Stimulated activated CD8-positive, alpha-beta memory T cell treated with anti-CD3 and anti-CD28 coated beads, Interleukin-7, amount 100 ng/mL, for 48 hours (primary cell): Measurements from ENCODE around the gene CELF2.

Experiments
- DNase-seq, 2 donors: peaks; one replicate each; pipeline ENCODE4 v3.0.0-alpha.2; 2020; ENCODE audit warnings: low read depth in 1 of 2; ENCODE audit errors: extremely low read depth in 1 of 2

The CELF2 gene

DNA sequence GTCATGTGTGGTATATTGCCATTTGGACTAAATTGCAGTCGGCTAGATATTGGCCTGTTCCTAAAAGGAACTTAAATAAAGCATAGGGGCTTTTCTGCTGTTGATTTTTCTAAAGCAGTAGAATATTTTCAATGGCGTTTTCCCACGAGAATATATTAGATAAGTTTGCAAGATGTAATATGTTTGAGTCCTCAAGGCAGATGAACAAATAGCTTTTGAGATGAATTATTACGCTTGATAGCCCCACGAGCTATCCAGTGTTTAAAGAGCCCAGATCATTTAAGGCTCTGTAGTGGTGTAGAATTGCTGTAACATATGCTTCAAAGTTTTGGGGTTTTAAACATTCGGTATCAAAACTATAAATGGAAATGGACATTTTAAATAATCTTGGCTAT is 2.9 kb downstream of the CELF2 start:
- DNase-seq, result no peak

DNA sequence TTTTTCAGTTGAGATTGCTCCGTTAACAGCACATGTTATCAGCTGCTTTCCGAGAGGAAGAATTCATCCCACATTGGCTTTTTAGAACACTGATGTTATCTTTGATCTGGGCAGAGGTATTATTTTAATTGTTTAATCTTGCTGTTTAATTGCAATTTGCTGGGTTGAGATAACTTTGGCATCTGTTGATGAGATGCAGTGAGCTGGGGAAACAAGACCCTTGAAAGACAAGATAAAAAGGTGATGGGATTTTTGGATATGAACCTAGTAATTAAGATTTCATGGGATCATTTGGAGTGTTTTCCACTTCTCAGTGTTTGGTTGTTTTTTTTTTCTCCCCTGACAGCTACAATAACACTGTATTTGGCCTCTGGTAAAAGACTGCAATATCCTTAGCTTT is 4.5 kb downstream of the CELF2 start:
- no peak for DNase-seq

DNA sequence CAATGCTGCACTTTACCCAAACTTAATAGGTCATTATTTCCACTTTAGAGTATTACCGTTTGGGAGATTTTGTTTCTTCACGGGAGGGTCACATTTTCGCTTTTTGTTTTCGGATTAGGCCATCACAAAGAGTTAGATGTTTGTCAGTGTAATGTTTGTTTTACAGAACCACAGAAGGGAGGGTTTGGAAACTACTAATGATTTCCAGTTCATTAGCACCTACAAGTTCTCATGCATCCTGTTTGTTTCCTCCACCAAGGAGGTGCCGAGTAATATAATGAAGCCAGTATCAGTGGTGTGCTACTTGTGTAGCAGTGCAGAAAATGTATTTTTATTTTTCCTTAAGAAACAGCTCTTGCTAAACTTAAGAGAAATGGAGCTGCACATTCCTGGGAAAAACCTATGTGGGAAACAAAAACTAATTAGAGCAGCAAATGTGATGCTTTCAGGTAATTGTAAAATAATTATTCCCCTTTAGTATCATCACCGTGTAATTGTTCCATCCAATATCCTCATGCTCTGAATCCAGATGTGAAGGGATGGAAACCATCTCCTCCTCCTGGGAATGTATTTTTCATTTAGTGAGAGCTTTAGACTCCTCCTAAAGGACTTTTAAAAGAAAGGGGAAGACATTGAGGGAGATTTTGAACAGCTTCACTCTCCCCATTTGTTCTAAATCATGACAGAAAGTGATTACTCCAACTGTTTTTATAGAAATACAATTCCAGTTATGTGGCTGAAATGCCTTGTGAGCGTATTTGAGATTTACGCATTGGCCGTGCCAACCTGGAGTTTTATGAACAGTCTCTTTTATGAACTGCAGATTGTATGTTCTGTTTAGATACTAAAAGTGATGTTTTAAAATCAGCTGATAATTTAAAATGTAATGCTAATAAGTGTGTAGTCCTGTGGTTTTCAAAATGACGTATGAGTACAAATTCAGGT is 5.6 kb downstream of the CELF2 start:
- DNase-seq, result no peak

DNA sequence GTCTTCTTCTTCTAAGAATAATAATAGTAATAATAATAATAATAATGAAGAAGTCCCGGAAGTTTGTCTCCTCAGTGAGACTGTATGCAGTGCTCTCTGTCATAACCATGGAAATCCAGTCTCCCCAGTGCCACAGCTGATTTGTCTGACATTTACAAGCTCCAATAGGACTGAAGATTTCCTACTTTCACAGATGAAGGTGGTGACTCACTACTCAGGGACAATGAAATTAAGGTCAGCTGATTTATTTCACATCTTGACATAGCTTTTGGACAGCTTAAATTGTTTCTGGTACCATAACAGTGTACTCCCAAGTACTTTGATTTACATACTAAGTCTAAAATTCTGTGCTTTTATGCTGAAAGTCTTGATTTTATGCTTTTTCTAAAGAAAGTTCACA is 6.9 kb downstream of the CELF2 start:
- no peak for DNase-seq

DNA sequence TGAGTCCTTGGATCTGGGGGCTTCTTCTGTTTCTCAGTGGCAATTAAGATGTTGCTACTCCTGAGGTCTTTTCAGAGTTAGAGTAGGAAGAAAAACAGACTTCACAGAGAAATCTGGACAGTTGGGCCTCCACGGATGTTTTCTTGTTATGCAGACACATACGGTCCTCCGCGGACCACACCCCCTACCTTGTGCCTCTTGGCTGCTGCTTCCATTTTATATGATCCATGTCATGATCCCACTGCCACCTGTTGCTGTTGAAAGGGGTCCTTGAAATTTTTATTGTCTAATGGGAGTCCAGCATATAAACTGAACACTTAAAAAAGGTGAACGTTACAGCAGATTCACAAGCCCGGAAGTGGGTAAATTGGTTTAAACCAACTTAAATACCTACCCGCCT is 8.3 kb downstream of the CELF2 start:
- DNase-seq, result no peak

DNA sequence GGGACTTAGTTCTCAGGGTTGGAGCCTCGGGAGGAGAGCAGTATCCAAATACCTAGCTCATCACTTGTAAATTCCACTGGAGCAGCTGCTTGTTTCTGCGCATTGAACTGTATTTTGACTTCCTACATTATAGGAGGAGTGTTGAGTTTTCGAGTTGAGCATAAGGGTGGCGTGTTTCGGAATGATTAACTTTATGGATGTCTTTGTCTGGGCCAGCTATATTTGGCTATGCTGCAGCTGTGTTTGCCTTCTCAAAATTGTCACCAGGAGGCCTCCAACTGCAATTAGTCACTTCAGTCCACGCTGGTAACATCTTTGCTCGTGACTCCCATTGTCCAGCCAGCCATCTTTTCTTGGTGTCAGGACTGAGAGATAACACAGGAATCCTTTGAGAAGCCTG is 9.1 kb downstream of the CELF2 start:
- no peak for DNase-seq

DNA sequence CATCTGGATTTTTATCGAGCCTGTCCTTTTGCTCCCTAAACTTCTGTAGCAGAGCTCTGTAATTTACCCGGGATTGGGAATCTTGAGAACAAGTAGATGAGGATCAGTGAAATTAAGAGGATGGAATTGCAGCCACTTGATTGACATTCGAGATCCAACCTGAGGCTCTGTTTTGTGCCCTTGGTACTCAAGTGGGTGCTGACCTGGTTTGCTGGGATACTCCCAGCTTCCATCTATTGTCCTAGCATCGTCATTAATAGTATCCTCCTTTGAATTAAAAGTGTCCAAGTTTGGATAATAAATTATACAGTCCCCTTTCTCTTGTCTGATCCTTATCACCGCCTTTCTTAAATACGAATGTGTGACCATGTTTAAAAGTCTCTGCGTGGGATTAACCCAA is 17.1 kb downstream of the CELF2 start:
- DNase-seq, result no peak

DNA sequence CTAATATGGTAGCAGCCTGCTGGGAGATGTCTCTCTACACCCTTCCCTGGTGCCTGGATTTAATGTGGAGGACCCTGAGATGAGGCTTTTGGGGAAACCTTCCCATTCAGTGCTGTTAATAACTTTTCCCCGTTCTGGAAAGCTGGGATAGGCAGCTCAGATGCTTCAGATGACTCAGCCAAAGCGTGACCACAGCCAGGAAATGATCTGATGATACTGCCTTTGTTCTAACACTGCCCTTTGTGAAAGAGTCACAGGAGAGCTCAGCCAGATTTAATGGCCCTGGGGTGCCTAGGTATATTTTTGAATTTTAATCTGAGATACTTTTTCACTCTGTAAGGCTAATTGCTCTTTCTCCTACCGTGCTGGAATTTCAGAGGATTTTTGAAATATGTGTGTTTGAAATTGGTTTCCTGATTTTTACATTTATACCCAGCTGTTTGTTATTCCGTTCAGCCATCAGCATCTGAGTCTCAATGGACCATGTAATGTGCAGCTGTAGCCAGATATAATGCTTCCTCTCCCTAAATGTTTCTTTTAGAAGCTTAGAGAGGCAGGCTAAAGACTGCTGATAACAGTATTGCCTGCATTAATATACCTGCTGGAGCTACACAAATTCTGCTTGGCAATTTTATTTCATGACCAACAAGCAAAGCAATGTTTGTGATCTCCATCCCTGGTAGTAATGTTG is 17.8 kb downstream of the CELF2 start:
- no peak for DNase-seq

DNA sequence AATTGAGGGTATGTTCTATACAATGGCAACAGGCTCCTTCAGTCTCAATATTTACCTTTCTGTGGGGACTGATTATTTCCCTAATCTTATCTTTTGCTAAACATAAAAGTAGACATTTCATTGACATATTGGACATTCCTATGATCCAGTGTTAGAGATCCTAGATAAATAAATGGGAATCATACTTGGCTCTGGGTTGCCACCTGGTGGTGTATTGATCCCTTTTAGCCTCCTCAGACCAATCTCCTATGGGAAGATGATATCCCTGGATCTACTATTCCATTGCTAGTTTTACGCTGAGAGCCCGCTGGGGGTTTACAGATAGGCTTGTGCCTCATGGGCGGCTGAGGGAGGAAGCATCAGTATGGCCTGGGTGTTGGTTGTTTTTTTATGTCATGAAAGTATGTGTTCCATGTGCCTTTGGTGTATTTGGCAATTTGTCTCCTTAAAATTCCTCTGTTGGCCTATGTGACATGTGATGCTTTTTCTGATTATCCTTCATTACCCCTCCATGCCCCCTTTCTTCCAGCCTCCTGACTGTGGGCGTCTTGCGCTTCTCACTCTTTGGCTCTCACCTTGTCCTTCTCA is 18.8 kb downstream of the CELF2 start:
- DNase-seq, result no peak

DNA sequence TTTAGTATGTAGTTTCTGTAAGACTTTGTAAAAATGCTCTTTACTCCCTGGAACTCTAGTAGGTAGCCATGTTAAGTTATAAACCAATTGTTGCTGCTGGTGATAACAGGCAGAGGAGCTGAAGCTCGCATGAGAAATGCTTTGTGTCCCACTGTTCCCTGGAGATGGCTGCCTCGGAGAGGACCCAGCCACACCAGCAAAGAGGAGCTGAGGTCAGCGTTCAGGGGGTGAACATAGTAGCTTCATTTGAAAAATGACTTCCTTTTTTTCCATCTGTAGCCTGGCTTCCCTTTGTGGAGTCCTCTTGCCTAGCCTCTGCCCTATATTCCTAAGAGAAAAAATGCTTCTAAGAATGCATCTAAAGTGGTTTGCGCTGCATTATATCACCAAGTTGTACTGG is 20.3 kb downstream of the CELF2 start:
- no peak for DNase-seq

DNA sequence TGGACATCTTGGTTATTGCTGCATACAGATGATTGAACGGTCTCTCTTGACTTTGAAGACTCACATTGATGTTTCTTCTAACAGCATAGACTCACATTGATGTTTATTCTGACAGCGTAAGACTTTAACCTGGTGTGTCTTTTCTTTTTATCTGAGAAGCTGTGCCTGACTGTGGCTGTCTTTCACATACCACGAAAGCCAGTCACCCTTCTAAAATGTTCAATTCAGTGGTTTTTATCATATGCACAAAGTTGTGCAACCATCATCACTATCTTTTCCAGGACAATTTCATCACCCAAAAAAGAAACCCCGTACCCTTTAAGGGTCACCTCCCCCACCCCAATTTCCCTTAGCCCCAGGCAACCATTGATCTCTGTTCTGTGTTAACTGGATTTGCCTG is 24.7 kb downstream of the CELF2 start:
- DNase-seq, result no peak

DNA sequence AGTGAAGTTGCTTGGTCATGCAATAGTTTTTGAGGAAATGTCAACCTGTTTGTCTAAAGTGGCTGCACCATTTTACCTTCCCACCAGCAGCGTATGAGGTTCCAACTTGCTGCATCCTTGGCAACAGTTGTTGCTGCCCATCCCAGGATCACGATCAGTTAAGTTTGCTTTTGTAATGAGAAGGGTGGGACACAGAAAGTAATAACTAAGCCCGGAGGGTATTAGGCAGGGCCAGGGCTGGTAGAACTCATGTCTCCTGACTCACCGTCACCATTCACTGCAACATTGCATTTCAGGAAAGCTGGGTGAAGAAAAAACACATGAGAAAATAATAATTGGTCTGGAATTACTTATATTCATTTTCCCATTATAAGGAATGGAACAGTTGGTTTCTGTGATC is 25.4 kb downstream of the CELF2 start:
- DNase-seq, result no peak

DNA sequence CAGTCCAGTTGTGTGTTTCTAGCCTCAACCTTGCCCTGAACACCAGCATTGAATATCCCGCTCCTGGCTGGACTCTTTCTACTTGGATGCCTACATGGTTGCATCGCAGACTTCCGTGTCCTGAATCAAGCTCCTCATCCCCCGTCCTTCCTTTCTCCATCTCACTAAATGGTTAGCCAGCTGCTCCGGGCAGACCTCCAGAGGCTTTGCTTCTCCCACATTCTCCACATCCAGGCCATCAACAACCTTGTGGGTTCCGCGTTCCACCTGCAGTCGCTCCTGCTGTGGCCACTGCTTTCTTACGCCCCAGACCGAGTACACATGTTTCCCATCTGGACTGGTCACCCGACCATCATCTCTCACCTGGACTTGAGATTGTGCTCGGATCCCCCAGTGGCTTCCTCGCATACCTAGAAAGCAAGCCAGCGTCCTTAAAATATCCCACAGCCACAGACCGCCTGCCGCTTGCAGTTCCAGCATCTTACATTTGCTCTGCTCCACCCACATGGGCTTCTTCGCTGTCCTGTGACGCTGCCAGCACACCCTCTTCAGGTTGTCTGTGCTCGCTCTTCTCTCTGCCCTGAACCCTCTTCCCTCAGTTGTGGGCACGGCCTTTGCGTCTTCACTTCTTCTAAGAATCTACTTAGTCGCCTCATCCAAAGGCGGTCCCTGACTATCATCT is 25.9 kb downstream of the CELF2 start:
- no peak for DNase-seq

DNA sequence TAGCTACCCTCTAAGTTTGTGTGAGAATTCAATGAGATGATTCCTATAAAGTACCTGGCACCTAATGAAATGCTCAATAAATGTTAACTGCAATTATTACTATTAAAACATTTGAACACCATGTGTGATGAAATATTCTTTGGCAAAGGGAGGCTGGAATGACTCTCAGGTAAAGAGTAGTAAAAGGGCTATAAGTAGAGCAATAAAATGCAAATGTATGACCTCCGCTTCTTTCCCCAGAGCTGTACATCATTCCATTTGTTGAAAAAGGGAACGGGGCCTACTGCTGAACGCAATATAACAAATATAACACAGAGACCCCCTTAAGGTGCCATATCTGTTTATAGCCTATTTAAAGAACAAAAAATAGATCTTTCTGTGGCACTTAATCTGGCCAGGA is 27.8 kb downstream of the CELF2 start:
- no peak for DNase-seq

DNA sequence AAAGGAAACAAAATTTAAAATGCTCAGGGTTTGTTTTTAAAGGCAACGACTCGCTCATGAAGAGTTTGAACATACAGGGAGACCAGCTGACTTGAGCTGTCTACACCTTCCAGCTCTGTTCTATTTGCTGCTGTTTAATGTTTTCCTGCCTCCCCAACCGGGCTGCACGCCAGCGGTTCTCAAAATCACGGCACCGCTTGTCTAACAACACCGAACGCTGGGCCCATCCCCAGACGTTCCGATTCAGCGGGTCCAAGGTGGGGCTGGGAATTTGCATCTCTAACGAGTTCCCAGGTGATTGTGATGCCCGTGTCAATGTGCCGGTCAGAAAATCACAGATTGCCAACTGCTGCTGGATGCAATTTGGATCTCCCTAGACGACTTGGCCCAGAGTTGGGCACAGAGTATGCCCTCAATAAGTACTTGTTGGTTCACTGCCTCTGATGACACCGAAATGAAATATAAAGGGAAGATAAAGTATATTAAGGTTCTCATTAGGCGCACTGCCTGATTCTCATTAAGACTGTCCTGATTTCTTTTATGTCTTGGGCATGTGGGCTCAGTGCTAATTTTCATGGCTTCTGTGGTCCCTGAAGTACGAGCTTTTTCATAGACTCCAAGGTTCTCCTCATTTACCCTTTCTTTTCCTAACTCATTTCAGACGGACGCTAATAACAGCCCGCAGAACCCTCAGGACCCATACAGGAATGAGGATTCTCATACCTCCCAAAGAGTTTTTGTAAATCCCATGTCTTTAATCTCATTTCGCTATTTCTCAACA is 28.5 kb downstream of the CELF2 start:
- DNase-seq, result no peak

DNA sequence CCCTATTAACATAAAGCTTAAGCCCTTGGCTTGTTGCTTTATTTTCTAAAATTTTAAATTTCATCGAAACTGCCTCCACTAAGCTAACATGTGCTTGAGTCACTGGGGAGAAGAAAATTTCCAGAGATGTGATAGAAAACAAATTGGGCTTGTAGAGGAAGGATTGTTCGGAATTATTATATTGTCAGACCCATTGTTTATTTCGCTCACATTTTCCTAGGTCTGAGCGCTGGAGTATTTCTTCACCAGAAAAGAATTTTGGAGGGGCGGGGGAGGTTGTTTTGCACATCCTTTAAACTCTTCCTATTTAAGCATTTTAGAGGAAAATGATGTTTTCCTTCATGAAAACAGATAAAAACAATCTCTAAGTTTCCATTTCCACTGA is 29.1 kb downstream of the CELF2 start:
- no peak for DNase-seq

DNA sequence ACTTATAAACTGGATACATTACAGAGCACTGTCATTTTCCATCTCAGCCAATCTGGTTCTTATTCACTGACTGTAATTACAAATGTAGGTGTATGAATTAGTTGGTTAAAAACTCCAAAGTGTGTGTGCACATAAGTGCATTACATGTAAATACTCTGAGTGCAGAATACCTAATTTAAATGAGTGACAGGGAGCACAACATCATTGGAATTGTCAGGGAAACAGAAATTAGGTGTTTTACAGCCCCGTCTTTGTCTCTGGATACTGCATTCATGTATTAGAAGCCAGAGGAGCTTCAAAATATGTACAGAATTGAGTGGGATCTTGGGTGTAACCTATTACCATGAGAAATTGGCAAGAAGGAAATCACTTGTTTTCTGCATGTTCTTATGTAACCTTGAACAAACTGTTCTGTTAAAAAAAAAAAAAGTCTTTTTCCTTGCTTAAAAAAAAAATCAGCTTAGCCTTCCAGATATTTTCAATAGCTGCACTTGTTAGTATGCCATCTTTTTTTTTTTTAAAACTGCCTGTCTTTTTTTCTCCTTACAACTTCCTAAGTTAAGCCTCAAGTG is 31.1 kb downstream of the CELF2 start:
- no peak for DNase-seq

DNA sequence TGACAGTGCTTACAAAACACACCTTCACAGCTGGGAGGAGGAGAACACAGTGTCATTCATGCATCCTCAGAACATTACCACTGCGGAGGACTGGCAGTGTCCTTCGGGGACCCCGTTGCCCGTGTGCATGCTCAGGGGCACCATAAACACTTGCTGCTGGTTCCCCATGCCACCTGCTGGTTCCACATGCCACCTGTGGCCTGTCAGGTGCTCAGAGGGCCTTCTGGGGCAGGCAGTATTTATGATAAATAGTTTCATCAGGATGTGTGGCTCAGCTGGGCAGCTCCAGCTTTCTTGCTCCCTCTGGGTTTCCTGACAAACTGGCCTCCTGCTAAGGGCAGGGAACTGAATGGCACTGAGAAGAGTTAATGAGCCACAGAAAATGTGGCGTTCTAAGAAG is 32.1 kb downstream of the CELF2 start:
- no peak for DNase-seq

DNA sequence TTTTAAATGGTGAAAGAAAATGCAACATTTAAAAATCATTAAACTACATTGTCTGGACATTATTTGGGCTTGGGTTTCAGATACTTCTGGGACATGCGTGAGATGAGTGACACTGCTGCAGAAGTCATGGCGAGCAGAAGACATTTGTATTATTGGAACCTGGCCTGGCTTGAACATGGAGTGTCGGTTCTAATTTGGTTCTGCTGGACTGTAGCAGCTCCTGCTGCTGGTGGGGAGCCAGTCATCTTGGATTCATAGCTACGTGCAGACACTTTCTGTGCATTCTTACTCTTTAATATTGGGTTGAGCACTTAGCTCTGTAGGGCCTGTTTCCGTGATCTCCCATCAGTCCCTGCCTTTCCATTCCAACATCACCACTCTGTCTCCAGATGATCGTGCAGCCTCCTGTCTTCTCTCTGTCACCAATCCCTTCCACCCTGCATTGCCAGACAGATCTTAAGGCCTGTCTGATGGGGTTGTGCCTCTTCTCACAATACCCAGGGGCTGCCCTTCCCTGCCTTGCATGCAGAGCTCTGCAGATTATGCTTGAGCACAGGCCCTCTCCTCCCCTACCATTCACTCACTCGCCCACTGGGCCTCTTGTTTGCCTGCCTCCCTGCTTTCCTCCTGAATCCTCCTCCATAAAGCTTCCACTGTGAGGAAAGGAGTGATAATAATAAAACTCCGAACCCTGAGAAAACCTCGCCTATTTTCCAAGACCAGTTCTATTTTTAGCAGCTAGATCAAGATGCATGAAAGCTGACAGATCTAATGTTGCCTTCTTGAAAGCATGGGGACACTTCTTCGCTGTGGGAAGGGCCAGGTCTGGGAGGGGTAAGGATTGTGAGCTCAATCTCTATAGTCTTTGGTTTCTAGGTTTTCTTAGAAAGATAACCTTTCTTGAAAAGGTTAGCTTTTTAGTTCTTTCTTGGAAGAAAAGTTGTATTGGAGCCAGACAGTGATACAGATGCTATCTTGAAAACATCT is 32.9 kb downstream of the CELF2 start:
- no peak for DNase-seq
